A549 (cell line): ENCODE measurements around the gene TIMD4.

Experiments
- CBX8 ChIP-seq: fragments of 200-600 bp; sonication (generic); IDR thresholded peaks from 2 replicates; pipeline ENCODE4 v1.6.1; 2016
- CTCF ChIP-seq: fragments of >200 bp; sonication (Bioruptor Twin); formaldehyde crosslinking; IDR thresholded peaks from 3 replicates; pipeline ENCODE4 v1.5.1; 2016
- JUN ChIP-seq, 2 experiments: fragments of >200 bp; sonication (Bioruptor Twin); formaldehyde crosslinking; IDR thresholded peaks; 2 replicates in 1 of 2; 3 replicates in 1 of 2; pipeline ENCODE4 v1.6.1; 2016 to 2017

GRCh38 chr5:156912869-156913268 lies 50.2 kb downstream of the TIMD4 start:
- TF ChIP-seq JUN (IDR thresholded peaks at IDR 0.05) (no peak), CBX8 (no peak), CTCF (no peak)
